Activated CD4-positive, alpha-beta T cell treated with anti-CD3 and anti-CD28 coated beads for 24 hours (primary cell): ENCODE data around the gene SMG1.
"Not testable (repeated sequence)": the region's sequence is repeated elsewhere in the genome, so short reads cannot be mapped to it uniquely, and the experiment has no call there.

ENCODE experiments used
- DNase-seq, 2 donors: peaks; one replicate each; pipeline ENCODE4 v3.0.0-alpha.2; 2020; ENCODE audit warnings: low read depth in 2 of 2

SMG1 gene

GRCh38 chr16:18800293-18800692 is 125.9 kb downstream of the SMG1 start:
- no peak for DNase-seq

GRCh38 chr16:18799500-18799899 is 126.7 kb downstream of the SMG1 start:
- no peak for DNase-seq

- no peak for DNase-seq
Observed at GRCh38 chr16:18797746-18798145, 128.5 kb downstream of the SMG1 start.

- DNase-seq, result no peak
Observed at GRCh38 chr16:18796377-18796776, 129.8 kb downstream of the SMG1 start.

- no peak for DNase-seq
Observed at GRCh38 chr16:18792836-18793433, 133.3 kb downstream of the SMG1 start.

GRCh38 chr16:18789850-18790706 is 136.1 kb downstream of the SMG1 start, which contains the start of gene RPS15A:
TSS of gene RPS15A (minus strand) at chr16:18790334. CDS start at chr16:18789113, 1,221 bp downstream.
- DNase-seq, result peak; percentile 84 to 85

- no peak for DNase-seq
Observed at GRCh38 chr16:18789515-18789849, 136.7 kb downstream of the SMG1 start.

GRCh38 chr16:18788828-18789514 is 137.2 kb downstream of the SMG1 start:
- no peak for DNase-seq

- no peak for DNase-seq
Observed at GRCh38 chr16:18784917-18785623, 141.1 kb downstream of the SMG1 start.

GRCh38 chr16:18783430-18784341 is 142.5 kb downstream of the SMG1 start:
- no peak for DNase-seq

GRCh38 chr16:18782697-18783429 is 143.3 kb downstream of the SMG1 start:
- DNase-seq, result no peak

GRCh38 chr16:18781232-18781631 is 145.0 kb downstream of the SMG1 start:
- DNase-seq, result not testable (repeated sequence)

GRCh38 chr16:18780460-18781026 is 145.7 kb downstream of the SMG1 start:
- not testable (repeated sequence) for DNase-seq

GRCh38 chr16:18777664-18778063 is 148.5 kb downstream of the SMG1 start:
- DNase-seq, result not testable (repeated sequence)

- not testable (repeated sequence) for DNase-seq
Observed at GRCh38 chr16:18776334-18776733, 149.9 kb downstream of the SMG1 start.

- DNase-seq, result not testable (repeated sequence)
Observed at GRCh38 chr16:18774651-18775050, 151.6 kb downstream of the SMG1 start.

GRCh38 chr16:18772171-18772570 is 154.0 kb downstream of the SMG1 start:
- DNase-seq, result not testable (repeated sequence)

GRCh38 chr16:18770336-18770962 is 155.8 kb downstream of the SMG1 start:
- not testable (repeated sequence) for DNase-seq

- not testable (repeated sequence) for DNase-seq
Observed at GRCh38 chr16:18767217-18767616, 159.0 kb downstream of the SMG1 start.
